GM19193 (cell line): Measurements from ENCODE around the gene FREM2.

Experiments
- POLR2A ChIP-seq: IDR thresholded peaks from 4 replicates; pipeline ENCODE4 v1.6.1; 2011; ENCODE audit not compliant: insufficient read depth, insufficient read length; ENCODE audit errors: extremely low read depth

FREM2 gene

DNA sequence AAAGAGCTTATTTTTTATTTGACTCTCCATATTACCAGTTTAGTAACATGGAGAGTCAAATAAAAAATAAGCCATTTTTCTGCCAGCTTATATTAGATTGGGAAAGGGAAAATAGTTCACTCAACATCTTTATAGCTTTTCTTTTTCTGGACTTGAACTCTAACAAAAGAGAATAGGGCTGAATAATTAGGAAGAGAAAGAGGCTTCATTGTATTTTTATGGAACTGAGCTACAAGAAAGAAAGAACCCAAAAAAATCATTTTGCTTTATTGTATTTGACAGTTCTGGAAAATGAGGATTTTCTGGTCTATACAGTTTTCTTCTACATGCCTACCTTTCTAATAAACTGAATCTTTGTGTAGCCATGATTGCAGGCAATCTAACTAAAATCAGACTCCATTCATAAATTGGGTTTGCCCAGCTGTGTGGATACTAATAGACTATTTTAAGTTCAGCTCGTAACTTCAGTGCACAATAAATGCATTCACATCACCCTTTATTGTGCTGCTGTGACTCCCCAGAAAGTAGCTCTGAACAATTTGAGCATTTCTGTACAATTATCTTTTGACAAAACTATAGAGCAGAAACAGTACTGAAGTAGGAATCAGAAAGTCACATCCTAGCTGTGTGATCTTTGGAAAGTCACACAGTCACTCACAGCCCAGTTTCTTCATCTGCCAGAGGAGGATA is 188.5 kb downstream of the FREM2 start:
- TF ChIP-seq POLR2A: no peak

DNA sequence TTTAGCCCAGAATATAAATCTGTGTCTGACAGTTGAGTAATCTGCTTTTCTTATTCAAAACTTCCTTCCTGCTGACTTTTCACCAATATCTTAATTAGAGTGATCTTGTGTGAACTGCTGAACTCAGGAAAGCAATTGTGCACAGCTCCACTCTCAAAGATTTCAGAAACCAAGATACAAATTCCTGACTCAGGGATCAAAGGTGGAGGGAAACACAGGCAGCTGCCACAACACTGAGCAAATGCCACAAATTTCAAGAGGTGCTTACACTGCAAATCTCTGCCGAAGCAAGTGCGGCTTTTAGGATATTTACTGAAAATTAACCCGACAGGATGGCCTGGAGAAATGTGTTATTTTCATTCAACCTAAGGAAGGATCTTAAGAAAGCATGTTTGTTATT is 192.4 kb downstream of the FREM2 start:
- no peak for TF ChIP-seq POLR2A

DNA sequence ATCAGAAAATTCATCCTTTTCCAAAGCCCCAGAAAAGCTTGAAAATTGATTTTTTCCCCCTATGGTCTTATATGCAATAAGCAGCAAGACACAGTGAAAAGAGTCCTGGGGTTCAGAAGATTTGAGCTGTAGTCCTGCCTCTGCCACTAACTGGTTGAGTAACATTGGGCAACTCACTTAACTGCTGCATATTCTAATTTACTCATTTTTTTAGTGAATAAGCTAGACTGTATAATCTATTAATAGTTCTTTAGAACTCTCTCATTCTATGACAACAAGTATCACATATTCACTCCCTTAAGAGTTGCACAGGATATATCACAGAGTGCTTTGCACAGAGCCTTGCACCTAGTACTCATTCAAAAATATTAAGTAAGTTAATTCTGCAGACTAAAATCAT is 192.9 kb downstream of the FREM2 start:
- no peak for TF ChIP-seq POLR2A

DNA sequence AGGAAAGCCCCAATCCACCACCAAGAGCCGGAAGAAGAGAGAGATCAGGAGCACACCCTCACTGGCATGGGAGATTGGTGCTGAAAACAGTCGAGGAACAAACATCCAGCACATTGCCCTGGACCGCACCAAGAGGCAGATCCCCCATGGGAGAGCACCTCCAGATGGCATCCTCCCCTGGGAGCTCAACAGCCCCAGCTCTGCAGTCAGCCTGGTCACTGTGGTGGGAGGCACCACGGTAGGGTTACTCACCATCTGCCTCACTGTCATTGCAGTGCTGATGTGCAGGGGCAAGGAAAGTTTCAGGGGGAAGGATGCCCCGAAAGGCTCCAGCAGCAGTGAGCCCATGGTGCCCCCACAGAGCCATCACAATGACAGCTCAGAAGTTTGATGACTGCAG is 193.5 kb downstream of the FREM2 start:
- no peak for TF ChIP-seq POLR2A

DNA sequence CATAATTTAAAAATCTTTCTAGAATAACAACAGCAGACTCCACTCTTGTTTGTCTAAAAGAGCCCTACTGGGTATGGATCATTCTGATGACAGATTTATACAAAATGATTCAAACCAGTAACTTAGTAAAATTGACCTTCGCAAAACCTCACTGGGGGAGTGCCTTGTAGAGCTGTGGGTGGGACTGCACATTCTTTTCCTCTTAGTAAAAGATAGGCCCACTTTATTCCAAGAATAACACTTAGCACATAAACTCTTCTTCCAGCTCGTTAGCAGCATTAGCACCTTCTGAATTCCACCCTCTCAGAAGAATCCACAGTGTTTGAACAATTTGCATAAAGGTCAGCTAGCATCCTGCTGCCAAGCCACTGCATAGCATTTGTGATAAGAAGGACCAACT is 196.9 kb downstream of the FREM2 start:
- TF ChIP-seq POLR2A: no peak

DNA sequence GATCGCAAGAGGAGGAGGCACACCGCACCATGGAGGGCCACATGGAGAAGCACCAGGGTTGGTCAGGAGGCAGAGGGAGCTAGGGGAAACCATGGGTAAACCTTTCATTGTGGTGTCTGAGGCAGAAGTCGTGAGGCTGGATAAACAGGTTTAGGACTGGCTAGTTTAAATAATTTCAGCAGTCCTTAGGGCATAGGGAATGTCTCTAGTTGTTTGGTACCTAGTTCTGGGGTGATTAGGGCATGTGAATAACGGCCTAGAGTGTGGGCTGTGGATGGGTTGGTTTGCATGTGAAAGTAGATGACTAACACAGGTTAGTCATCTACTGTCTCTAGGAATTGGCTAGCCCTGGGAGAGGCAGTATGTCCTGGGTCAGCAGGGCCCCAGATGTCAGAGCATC is 201.4 kb downstream of the FREM2 start:
- TF ChIP-seq POLR2A: no peak

DNA sequence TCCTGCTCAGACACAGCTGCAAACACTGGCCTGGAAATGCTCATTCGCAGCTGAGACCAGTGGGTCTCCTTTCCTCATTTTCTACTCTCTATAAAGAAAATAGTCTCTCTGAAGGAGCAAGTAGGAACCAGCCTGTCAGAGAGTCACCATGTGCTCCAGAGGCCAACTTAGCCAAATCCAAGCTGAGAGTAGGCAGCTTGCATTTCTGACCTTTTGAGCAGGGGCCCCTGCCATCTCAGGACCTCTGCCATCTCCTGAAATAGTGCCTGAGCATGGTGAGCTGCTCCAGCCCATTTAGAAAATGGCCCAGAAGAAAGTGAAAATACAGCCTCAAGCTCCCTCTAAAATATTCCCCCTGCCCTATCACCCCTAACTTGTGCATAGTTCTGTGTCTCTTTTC is 208.2 kb downstream of the FREM2 start:
- TF ChIP-seq POLR2A: no peak

DNA sequence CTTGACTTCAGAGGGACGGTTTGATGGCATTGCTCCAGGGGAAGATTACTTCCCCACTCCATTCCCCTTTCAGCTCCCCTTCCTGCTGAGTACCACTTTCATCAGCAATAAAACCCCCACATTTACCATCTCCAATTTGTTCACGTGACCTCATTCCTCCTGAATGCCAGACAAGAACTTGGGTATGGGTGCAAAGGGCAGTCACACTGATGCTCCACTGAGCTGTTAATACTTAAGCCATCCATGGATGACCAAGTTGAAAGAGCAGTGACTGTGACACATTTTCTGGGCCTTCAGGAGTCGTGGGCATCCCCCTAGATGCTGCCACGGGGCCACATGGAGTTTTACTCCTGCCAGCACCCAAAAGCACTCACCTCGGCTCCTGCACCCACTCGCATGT is 210.6 kb downstream of the FREM2 start:
- TF ChIP-seq POLR2A: no peak

DNA sequence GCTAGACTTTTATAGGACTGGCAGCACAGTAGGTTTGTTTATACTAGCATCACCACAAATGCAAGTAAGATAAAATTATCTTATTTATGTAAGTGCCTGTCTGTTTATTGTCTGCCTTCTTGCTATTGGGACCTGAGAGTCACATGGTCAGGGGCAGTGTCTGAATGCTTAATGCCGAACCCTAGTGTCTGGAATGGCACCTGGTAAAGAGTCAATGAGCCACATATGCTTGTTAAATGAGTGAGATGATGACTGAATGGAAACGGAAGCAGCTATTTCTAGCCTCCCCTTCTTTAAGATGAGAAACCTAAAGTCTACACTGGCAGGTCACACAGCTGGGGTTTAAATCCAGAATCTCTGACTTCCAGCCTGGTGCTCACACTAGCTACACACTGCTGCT is 211.6 kb downstream of the FREM2 start:
- TF ChIP-seq POLR2A: no peak

DNA sequence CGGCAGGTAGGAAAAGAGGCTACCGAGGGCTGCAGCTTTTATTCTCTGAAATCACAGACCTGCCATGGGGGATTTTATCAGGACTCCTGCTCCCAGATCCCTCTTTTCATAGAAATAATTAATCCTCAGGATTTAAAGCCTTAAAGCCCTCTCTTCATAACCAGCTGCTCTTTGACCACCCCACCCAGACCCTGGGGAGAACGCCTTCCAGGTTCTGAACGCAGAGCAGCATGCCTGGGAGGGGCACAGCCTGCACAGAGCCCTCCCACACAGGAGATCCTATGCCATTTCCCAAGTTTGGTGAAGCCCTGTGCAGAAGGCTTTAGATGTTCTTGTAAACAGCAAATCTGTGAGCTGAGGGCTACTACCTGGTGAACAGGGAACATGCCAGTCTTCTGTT is 212.7 kb downstream of the FREM2 start:
- no peak for TF ChIP-seq POLR2A

DNA sequence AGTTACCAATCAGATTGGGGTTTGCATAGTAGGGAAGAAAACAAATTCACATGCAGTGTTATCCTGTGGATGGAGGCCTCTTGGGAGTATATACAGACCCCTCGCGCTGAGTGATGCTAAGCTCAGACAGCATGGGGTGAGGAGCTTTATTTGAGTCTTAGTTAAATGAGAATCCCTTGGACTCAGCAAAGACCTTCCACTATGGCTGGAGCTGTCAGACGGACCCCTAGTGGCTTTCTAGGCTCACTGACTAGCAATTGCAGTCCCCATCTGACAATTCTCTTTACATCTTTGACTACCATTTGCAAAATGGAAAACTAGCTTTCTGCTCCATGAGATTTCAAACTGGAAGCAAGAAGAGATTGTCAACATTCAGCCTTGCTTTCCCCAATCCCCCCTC is 213.3 kb downstream of the FREM2 start:
- TF ChIP-seq POLR2A: no peak

DNA sequence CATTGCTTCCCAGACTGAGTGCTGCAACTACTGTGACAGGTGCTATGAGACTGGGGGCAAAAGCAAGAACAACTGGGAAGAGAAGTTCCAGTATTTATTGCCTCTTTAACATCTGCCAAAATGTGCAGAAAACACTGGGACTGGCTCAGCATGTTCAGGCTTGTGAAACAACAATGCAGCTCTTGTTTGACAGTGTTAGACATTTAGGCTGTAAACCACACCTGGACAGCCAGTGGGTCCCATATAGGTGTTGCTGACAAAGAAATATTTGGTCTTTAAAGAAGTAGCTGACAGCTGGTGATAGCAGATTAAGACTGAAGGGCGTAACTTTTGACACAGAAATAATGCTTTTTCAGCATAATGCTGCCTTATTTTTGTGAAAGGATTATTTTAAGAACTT is 215.7 kb downstream of the FREM2 start:
- no peak for TF ChIP-seq POLR2A

DNA sequence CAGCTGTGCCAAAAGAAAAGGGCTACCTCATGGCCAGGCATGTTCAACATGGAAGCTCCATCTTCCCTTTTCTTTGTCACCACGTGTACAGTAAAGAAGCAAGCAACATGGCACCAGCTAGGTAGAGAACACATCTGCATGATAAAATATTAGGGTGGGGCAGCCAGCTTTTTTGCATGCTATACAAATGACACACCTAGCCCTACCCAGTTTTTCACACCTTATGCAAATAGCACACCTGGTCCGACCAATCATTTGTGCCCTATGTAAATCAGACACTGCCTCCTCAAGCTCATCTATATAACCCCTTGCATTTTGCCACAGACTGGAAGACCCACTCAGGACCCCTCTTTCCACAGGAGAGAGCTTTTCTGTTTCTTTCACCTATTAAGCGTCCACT is 218.2 kb downstream of the FREM2 start:
- no peak for TF ChIP-seq POLR2A

DNA sequence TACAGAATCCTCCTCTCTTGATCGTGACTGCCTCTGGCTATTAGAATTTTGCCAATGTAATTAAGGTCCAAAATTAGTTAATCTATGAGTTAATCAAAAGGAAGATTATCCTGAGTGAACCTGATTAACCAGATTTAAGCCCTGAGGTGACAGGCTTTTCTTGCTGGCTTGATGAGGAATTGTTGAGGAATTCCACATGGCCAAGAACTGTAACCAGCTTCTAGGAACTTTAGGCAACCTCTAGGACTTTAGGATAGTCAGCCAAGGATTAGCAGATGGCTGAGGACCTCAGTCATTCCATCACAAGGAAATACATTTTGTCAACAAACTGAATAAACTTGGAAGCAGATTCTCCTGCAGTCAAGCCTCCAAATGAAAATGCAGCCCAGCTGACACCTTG is 219.0 kb downstream of the FREM2 start:
- TF ChIP-seq POLR2A: no peak

DNA sequence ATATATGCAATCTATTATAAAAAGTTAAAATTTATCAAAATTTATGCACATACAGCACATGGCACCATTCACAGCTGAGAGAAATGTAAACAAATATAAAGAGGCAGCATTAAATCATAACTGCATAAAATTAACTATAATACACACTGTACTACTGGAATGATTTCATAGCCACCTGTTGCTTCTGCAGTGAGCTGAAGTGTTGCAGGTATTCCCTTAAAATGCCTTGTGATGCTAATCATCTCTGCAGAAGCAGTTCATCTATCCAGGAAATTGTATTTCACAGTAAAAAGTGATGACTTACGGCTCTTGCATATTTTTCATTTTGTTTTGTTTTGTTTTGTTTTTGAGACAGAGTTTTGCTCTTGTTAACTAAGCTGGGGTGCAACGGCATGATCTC is 221.7 kb downstream of the FREM2 start:
- TF ChIP-seq POLR2A: no peak

DNA sequence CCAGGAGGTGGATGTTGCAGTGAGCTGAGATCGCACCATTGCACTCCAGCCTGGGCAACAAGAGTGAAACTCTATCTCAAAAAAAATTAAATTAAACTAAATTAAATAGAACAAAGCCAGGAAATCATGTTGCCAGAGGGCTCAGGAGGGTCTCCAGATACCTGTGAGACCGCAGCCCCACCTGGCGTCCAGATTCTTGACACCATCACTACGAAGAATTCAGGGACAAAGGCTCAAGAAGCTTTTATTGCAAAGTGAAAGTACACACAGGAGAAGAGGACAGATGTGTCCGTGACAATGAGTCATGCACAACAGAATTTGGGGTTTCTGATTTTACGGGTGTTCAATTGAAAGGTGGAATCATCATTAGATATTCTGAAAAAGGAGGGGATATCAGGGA is 227.2 kb downstream of the FREM2 start:
- no peak for TF ChIP-seq POLR2A

DNA sequence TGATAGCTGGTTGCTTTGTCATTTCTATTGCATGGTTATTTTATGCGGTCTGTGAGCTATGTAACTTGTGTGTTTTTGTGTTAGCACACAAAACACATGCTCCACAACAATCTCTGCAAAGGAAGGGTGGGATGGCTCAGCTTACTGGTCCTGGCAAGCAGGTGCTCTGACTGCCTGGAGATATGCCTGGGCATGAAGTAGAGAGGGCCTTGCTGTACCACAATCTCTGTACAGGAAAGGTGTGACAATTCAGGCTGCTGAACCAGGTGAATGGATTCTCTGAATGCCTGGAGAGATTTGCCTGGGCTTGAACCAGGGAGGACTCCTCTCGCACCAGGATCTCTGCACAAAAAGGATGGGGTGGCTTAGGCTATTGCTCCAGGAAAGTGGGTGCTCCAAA is 234.2 kb downstream of the FREM2 start:
- TF ChIP-seq POLR2A: no peak

DNA sequence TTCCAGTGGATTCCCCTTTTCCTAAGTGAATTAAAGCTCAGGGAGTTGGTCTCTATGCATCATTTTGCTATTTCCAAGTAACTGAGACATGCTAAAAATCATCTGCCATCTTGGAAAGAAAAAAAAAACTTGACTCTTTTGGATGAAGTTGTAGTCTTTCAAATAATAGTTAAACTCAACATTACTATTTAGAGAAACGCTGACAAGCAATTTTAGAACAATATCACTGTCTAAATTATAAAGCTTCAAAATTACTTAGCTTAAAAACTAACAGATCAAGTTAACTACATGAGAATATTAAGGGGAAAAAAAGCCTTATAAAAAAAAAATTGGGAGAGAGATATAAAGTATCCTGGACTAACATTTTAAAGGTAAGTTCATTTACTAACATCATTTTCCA is 235.3 kb downstream of the FREM2 start:
- TF ChIP-seq POLR2A: no peak

DNA sequence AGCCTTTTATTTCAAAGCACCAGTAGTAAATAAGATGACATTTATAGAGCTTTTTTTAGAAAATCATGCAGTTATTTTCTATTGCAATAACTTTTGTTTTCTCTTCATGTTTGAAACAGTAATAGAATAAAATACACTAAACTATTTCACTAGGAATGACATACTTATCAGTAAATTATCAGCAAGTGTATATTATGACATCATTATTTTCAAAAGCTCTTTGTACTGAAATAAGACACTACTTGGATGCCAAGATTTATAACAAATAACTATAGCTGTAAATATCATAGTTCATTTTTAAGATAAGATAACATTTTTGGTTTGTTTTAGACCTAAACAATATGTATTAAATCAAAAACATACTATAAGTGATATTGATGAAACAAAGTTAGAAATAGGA is 246.9 kb downstream of the FREM2 start:
- TF ChIP-seq POLR2A: no peak
